ENCODE measurements around the gene PPIB.
"Not testable (repeated sequence)": the region's sequence is repeated elsewhere in the genome, so short reads cannot be mapped to it uniquely, and the experiment has no call there.

The PPIB gene

DNA sequence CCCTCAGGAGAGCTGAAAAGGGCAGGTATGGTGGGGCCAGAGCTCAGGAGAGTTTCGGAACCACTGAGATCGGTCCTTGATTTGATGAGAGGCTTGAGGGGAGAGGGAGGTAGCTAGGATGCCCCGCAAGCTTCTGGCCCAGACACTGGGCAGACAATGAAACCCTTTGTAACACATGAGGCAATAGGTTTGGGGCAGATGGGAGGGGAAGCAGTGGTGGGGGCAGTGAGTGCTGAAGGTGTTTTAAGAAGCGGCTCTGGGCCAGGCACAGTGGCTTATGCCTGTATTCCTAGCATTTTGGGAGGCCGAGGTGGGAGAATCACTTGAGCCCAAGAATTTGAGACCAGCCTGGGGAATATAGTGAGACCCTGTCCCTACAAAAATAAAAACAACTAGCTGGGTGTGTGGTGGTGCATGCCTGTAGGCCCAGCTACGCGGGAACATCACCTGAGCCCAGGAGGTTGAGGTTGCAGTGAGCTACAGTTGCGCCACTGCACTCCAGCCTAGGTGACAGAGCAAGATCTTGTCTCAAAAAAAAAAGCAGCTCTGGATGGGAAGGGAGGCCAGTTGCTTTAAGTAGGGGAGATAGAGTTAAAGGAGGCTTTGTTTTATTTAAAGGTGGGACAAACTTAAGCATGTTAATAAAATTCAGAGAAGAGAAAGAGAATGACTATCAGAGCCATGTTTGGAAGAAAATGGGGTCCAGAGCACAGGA, 20.9 kb downstream of the PPIB start:
- in situ Hi-C loops (cut with MboI; ENCODE audit: low sequenced_read_pairs): no loop called here

DNA sequence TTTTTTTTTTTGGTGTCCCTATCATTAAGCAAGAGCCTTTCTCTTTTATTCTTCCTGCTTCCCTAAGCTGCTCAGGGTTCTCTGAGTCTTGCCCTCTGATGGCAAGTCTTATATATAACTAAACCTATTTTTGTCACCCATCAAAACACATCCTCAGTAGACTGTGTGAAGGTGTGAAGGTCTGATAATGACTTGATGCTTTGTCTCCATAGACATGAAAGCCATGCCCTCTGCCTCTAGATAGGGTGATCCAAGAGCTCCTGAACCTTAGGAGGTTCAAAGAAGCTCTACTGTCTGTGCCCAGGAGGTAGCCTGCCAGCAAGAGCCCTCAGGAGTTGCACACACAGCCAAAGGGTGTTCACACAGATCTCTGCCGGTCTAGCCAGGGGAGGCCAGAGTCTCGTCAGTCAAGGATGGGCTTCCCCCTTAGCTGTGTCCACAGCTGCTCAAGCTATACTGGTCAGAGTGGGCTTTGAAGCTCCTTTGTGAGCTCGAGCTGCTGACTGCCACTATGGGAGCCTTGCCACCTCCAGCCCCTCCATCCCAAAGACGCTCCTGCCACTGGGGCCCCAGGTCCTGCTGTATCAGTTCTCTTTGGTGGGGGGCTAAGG, 24.4 kb downstream of the PPIB start:
- in situ Hi-C loops (cut with MboI; ENCODE audit: low sequenced_read_pairs): no loop called here

DNA sequence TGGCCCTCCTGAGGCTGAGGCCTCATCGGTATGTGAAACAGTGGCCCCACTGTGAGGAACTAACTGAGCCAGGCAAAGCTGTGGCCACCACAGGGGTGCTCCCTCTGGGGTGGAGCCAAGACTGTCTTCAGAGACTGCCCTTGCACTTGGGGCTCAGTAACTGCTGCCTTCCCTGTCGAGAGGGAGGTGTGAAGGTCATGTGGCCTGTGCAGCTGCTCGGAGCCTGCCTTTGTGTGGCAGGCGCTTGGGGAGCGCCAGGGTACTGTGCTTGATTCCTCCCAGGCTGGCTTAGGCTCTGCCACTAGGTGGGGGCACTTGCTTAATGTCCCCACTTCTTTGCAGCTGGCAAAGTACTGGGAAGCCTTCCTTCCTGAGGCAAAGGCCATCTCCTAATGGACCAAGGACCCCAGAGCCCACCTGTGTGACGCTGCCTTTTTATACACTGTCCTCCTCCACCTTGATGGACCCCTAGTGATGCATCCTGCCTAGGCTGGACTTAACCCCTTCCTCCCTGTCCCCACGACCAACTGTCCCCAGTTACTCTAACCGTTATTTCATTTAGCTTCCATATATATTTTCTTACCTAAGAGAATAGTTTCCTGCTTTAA, 25.5 kb downstream of the PPIB start:
- in situ Hi-C loops (cut with MboI; ENCODE audit: low sequenced_read_pairs): no loop called here

DNA sequence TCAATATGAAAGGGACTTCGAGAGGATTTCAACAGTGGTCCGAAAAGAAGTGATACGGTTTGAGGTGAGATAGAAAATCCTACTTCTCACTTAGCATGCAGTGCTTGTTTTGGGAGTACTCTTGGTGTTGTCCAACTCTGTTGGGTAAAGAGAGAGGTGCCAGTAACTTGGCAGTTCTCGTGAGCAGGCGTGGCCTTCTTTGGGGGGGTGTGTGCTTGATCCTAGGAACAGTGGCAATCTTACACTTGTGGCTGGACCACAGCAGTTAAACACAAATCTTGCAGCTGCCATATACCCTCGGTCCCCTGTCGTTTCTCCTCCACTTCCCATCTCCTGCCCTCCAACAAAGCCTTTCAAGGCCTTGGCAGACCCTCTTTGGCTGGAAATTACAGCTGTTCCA, 26.5 kb downstream of the PPIB start:
- in situ Hi-C loops (cut with MboI; ENCODE audit: low sequenced_read_pairs): no loop called here

DNA sequence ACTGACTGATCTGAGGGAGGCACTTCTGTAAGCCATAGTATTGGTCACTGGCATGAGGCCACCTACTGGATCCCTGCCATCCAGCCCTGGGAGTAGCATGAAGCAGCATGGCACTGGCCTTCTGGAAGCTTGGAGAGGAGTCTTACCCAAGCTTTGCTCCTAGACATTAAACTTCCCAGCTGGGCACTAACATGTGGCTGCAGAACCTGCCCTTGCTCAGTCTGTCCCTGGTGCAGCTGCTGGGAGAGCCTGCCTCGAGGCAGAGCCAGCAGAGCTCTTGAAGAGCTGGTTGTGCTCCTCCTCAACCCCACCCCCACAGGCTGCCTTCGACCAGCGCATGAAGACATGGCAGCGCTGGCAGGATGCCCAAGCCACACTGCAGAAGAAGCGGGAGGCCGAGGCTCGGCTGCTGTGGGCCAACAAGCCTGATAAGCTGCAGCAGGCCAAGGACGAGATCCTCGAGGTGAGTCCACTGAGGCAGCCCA, 28.4 kb downstream of the PPIB start:
- in situ Hi-C loops (cut with MboI; ENCODE audit: low sequenced_read_pairs): no loop called here

DNA sequence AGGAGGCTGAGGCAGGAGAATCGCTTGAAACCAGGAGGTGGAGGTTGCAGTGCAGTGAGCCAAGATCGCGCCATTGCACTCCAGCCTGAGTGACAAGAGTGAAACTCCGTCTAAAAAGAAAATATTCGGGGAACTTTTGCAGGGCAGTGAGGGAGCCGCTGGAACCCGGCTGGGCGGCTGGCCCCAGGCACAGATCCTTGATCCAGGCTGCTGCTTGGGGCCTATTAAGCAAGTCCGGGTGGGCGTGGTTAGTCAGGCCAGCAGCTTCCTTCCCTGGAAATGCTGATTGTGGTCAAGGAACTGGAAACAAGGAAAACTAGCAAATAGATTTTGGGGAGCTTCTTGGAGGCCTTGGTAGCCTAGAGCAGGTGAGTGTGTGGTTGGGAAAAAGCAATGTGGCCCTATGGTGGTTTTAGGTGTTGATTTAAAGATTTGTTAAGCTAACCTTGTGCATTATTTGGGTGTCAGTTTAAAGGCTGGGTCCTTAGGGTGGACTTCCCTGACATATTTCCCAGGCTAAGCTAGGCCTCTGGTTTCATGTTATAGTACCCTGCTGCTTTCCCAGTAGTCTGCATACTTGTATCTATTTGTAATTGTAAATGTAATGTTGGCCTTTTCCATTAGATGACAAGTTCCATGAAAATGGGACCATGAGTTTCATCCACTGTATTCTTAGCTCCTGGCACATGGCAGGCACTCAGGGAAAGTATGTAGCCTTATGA, 29.0 kb downstream of the PPIB start:
- in situ Hi-C loops (cut with MboI; ENCODE audit: low sequenced_read_pairs): no loop called here

DNA sequence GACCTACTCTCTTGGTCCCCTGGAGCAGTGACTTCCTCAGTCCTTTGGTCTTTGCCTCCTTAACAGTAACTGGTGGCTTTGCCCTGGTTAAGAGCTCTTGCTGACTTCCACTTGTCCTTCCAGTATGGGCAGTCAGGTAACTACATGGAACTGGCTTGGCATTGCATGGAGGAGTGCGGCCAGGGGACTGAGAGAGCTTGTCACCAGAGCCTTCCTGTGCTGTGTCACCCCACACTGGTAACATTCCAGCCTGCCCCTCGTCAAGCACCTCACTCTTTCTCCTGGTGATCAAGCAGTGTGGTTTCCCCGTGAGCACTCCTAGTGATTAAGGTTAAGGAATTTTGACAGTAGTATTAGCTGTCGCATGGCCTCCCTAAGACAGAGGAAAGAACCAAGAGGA, 30.6 kb downstream of the PPIB start:
- in situ Hi-C loops (cut with MboI; ENCODE audit: low sequenced_read_pairs): no loop called here

DNA sequence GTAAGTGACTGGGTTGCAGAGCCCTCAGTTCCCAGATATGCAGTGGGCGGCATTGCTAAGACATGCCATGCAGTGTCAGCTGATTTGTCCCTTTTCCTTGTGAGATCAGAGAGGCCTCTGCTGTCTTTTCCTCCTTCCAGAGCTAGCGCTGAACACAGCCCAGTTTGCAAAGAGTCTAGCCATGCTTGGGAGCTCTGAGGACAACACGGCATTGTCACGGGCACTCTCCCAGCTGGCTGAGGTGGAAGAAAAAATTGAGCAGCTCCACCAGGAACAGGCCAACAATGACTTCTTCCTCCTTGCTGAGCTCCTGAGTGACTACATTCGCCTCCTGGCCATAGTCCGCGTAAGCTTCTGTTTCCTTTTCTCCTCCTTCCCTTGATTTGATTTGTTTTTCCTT, 31.3 kb downstream of the PPIB start:
- in situ Hi-C loops (cut with MboI; ENCODE audit: low sequenced_read_pairs): no loop called here

DNA sequence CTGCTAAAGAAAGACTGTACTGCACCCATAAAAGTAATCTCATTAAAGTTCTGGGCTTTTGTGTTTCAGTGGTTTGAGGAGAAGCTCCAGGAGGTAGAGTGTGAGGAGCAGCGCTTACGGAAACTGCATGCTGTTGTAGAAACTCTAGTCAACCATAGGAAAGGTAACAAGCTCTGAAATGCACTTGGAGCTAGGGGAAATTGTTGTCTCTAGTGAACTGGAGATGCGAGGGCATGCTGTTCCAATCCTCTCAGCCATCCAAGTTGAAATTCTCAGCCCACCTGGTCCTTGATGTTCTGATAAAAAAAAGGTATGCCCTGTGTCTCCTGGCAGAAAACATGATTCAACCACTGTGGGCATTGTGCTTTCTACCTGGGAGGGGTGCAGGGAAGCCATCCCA, 32.7 kb downstream of the PPIB start:
- in situ Hi-C loops (cut with MboI; ENCODE audit: low sequenced_read_pairs): no loop called here

DNA sequence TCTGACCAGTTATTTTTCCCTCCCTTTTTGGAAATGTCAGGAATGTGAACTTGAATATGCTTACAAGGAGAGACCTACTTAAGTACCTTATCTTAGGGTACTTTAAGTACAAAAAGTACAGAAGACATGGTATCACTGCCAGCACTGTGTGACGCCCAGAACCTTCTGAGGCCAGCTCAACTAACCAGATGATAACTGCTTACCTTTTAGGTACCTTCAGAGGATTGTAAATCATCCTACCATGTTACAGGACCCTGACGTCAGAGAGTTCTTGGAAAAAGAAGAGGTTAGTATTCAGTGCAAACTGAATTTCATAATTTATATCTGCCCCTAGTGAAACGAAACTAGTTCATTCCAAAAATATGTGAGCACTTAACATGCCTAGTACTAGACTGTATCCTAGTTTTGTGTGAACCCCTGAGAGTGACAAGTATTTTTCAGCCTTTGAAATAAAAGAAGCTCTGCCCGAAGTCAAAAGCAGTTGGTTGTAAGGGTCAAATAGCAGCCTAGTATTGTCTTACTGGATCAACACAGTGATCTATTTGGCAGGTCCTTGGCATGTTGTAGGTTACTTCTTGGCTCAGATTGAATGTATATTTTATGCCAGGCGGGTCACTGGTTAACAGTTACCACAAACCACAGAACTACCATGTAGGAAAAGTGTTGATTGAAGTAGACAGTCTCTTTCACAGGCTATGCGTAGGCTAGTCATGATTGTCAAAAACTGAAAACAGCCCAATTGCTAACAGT, 35.1 kb downstream of the PPIB start:
- in situ Hi-C loops (cut with MboI; ENCODE audit: low sequenced_read_pairs): no loop called here

DNA sequence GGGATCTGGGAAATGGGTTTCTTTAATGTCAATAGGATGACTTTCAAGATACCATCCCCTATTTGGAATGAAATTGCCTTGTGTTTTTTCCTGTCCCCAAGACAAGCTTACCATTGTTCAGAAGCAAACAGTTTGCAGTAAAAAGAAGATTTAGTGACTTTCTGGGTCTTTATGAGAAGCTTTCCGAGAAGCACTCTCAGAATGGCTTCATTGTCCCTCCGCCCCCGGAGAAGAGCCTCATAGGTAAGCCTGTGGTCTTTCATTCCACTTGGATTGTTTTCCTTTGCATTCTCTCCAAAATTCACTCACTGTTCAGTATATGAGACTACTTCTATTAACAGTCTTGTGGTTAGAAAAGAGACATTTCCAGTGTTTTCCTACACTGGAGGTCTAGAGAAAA, 36.8 kb downstream of the PPIB start:
- in situ Hi-C loops (cut with MboI; ENCODE audit: low sequenced_read_pairs): no loop called here

DNA sequence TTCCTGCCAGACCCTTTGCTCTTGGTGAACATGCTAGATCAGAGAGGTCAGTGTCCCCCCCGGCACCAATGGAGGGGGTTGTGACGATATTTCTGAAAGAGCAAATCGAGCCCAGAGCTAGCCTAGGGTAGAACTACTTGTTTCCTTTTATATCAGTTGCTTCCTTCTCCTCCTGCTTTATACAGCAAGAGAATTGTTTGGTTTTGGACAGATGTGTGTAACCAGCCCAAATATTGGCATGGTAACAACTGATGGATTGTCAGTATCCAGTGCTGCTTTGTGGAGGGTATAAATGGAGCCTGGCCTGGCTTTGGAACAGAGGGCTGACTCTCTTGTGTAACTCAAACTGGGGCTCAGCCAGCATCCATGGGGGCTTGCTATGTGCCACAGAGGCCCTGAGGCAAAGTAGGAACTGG, 39.9 kb downstream of the PPIB start:
- in situ Hi-C loops (cut with MboI; ENCODE audit: low sequenced_read_pairs): no loop called here

DNA sequence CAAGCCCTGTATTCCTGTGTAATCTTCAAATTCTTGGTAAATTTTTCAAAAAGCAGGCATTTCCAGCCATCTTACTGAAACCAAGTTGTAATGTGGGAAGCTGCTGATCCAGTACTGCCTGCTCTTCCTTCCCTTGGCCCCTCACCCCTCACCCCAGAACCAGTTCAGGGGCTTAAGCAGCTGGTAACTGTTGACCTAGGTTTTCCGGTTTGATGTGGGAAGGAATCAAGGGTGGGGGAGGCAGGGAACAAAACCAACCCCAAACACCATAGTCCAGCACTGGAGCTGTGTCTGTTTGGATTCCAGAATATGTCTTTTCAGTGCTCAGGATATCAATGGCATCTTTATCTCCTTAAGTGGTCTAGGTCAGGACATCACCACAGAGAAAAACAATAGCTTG, 40.4 kb downstream of the PPIB start:
- in situ Hi-C loops (cut with MboI; ENCODE audit: low sequenced_read_pairs): no loop called here

DNA sequence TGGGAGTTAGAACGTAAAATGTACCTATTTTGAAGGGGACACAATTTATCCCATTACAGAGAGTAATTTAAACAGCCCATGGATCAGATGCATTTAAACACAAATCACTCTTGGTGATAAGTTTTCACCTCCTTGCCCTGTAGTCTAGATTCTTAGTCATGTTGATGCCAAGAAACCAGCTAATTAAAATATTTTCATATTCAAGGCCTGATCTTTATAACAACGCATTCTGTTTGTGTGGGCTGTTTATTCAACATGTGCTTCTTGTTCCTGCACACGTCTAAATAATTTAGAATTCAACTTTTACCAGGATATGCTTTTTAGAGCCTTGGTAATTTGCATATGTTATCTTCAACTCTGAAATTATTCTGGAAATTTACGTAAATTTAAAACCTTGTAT, 41.2 kb downstream of the PPIB start:
- in situ Hi-C loops (cut with MboI; ENCODE audit: low sequenced_read_pairs): no loop called here

DNA sequence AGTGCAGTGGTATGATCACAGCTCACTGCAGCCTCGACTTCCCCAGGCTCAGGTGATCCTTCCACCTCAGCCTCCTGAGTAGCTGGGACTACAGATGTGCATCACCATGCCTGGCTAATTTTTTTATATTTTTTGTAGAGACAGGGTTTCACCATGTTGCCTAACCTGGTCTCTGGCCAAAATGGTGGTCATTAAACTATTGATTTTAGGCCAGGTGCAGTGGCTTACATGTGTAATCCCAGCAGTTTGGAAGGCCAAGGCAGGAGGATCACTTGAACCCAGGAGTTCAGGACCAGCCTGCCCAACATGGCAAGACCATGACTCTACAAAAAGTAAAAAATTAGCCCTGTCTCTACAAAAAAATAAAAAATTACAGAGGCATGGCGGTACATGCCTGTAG, 42.5 kb downstream of the PPIB start:
- in situ Hi-C loops (cut with MboI; ENCODE audit: low sequenced_read_pairs): not testable (repeated sequence)

DNA sequence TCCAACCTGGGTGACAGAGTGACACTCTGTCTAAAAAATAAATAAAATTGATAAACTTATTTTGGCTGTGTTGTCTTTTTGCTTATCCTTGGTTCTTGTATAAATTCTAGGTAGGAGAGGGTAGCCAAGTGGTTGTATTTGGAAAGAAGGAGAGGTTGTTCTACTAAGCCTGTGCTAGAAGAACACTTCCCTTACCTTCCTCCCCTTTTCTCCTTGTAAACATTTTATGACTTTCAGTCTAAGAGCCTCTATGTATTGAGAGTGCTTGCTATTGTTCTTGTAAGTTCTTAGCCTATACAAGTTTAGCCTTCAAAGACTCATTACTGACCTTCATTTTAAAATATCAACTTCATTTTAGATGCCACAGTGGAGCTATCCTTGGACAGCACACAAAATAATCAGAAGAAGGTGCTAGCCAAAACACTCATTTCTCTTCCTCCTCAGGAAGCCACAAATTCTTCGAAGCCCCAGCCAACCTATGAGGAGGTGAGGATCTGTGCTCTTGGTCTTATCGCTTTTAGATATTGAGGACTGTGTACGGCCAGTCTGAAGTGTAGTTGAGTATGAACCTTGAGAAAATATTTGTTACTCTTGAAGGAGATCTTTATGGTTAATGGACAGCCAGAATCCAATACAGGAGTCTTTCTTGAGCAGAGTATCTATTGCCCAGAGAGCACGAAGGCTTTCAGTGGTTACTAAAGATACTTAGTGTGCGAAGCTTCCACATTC, 44.9 kb downstream of the PPIB start:
- in situ Hi-C loops (cut with MboI; ENCODE audit: low sequenced_read_pairs): no loop called here

DNA sequence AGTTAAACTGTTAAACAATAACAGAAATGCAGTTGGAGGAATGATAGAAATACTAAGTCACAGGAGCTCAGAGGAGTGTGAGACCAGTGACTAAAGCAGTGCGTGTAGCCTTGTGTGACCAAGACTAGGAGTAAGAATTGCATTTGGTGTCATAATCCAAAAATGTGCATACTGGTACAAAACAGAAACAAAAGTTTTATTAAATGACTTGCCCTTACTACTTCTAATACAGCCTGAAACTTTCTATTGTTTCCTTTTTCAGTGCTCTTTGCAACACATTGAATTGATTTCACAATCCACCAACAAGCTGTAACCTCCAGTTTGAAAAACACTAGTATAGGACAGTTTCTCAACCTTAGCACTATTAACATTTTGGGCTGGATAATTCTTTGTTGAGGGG, 49.9 kb downstream of the PPIB start:
- in situ Hi-C loops (cut with MboI; ENCODE audit: low sequenced_read_pairs): no loop called here

DNA sequence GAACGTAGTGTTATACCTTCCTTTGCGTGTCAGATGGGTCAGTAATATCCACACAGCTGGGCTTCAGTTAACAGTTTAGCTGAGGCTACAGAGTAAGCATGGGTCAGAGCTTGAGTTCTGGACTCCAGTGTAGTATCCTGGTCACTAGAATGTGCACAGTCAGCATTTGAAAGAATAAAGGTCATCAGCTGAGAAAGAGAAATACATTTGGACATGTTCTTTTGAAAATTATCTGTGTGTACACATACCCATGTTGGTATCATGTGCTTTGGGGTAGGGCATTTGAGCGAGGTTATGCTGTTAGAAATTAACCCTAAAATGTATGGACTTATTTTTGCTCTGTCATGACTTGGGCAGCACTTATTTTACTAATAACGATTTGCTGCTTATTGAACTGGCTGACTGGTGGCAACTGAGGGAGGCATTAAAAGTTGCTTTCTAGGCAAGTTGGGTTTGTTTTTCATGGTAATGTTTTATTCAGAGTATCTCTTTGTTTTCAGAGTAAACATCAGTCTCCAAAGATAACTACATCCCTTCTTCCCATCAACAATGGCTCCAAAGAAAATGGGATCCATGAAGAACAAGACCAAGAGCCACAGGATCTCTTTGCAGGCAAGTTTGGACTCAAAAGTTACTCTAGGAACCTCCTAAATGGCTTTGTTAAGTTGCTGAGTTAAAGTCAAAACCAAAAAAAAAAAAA, 50.6 kb downstream of the PPIB start:
- in situ Hi-C loops (cut with MboI; ENCODE audit: low sequenced_read_pairs): no loop called here

DNA sequence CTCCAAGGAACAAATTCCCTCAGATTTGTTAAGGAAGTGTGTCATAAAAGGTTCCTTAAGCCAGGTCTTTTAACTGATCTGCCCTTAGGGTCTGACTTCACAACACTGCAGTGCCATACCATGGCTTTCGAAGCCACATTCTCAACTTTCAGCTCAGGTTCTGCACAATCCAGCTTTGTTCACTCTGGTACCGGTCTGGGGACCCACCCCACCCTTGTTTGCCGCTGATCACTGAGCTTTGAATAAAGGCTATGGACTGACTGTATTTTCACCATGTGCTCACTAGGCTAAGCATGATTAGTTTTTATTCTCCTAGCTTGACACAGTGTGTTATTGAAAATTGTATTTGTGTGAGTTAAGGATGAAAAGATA, 51.2 kb downstream of the PPIB start:
- in situ Hi-C loops (cut with MboI; ENCODE audit: low sequenced_read_pairs): no loop called here

Measured in HL-60/S4 treated with retinoic acid at 250 ng/mL for 4 days and 3 days (cell line).